ENCODE measurements around the gene CARD9. TPM values are rescaled to one million over a fixed set of nuclear protein-coding genes. Genes with fewer than 3 reads are reported as not detected.

The CARD9 gene
- total and polyA plus RNA-seq, 2 of the 8 experiments (the other 6 are each of a cell fraction or from before 2014, with no cell fraction given) = 0.15 to 1.1 TPM

GRCh38 chr9:136316271-136316751 is 57.2 kb downstream of the CARD9 start:
- TF ChIP-seq POLR2AphosphoS5 (IDR thresholded peaks at IDR 0.05; ENCODE audit: low read depth, low read length) = no peak
- TF ChIP-seq SAP30 (IDR thresholded peaks at IDR 0.05; ENCODE audit: insufficient read depth, insufficient replicate concordance, low read length) = no peak
- TF ChIP-seq JUND (IDR thresholded peaks at IDR 0.05; ENCODE audit: low read length) = no peak
- TF ChIP-seq USF2 (IDR thresholded peaks at IDR 0.05; ENCODE audit: low read length) = no peak
- TF ChIP-seq FOSL1 (IDR thresholded peaks at IDR 0.05; ENCODE audit: insufficient read depth, low read depth, low read length) = no peak
- TF ChIP-seq POU5F1 (IDR thresholded peaks at IDR 0.05; ENCODE audit: low read depth, low read length) = no peak
- TF ChIP-seq TAF7 (optimal IDR thresholded peaks at IDR 0.05; ENCODE audit: borderline replicate concordance, low read depth, low read length) = no peak
- TF ChIP-seq TBP (IDR thresholded peaks at IDR 0.05; ENCODE audit: low read depth, low read length) = no peak
- TF ChIP-seq TEAD4 (IDR thresholded peaks at IDR 0.05; ENCODE audit: low read depth, low read length) = no peak
- Histone ChIP-seq H2AK5ac (ENCODE audit: low read depth, low read length) (no peak overlapping the region), H2BK12ac (ENCODE audit: low read depth, low read length) (peak overlapping the region; percentile 68; the same call in 1 of the 2 replicates), H3K4me2 (ENCODE audit: insufficient read depth in 1 of 2, low read depth in 2 of 2, low read length in 2 of 2) (no peak overlapping the region), H3K79me2 (ENCODE audit: control insufficient read depth in 1 of 2, insufficient read depth in 2 of 2, low read length in 2 of 2) (no peaks in the 10 kb centered on the region), H4K91ac (replicated peaks; ENCODE audit: insufficient read length, low read length) (no peak overlapping the region), H3K36me3 (ENCODE audit: control insufficient read depth in 2 of 4, insufficient read depth in 4 of 4, low read length in 3 of 4) (no peaks in the 10 kb centered on the region), H3K27me3 (replicated peaks in 1 of 4; ENCODE audit: control insufficient read depth in 3 of 4, extremely low read depth in 1 of 4, insufficient read depth in 3 of 4, low read length in 3 of 4) (no peaks in the 10 kb centered on the region), H3K4ac (replicated peaks; ENCODE audit: insufficient read length, low read depth, low read length) (no peak overlapping the region), H3K9ac (replicated peaks in 1 of 4; ENCODE audit: extremely low read depth in 1 of 4, low read depth in 3 of 4, low read length in 3 of 4) (no peak overlapping the region), H3K27ac (ENCODE audit: low read depth, low read length) (no peak overlapping the region), H3K4me3 (ENCODE audit: extremely low read depth in 1 of 4, insufficient read depth in 2 of 4, low read depth in 3 of 4, low read length in 4 of 4) (no peak overlapping the region), H3K56ac (replicated peaks; ENCODE audit: insufficient read length, low read depth, low read length) (no peak overlapping the region), H3K23me2 (ENCODE audit: low read depth, low read length) (peaks cover 2% of the 10 kb centered on the region; the same call in 1 of the 2 replicates), H2BK120ac (replicated peaks; ENCODE audit: low read depth, low read length) (no peak overlapping the region), H3K4me1 (replicated peaks in 1 of 4; ENCODE audit: control insufficient read depth in 3 of 4, insufficient read depth in 4 of 4, low read length in 3 of 4) (0 out of 7 replicates have a peak, but pooled peaks cover 0 to 3% (median 0%) of the 10 kb centered on the region in 4 experiments), H2BK5ac (ENCODE audit: low read depth, low read length) (no peak overlapping the region), H4K20me1 (replicated peaks in 1 of 2; ENCODE audit: control insufficient read depth in 1 of 2, insufficient read depth in 2 of 2, low read length in 2 of 2) (no peaks in the 10 kb centered on the region), H4K5ac (ENCODE audit: insufficient read length, low read depth, low read length) (no peak overlapping the region), H3K9me3 (ENCODE audit: insufficient read depth in 2 of 2, low read depth in 1 of 2, low read length in 1 of 2) (peaks cover 13 to 19% of the 10 kb centered on the region in 2 experiments), H2AFZ (ENCODE audit: low read length) (no peak overlapping the region), H3K23ac (ENCODE audit: insufficient read length) (no peak overlapping the region), H3K79me1 (ENCODE audit: low read depth, low read length) (no peaks in the 10 kb centered on the region), H2BK15ac (ENCODE audit: low read length) (no peak overlapping the region), H4K8ac (ENCODE audit: extremely low read depth, insufficient read depth, low read length) (no peak overlapping the region), H3K14ac (ENCODE audit: insufficient read length) (no peak overlapping the region), H3K18ac (ENCODE audit: extremely low read depth, low read length) (no peak overlapping the region), H2BK20ac (ENCODE audit: low read length) (no peak overlapping the region)
- WGBS, 2 experiments (ENCODE audit: extremely low coverage in 1 of 2, insufficient coverage in 1 of 2, insufficient read length in 1 of 2, insufficient replicate concordance in 2 of 2, low coverage in 1 of 2, low lambda C conversion rate in 2 of 2, missing lambda C conversion rate in 1 of 2) = 94% methylated on average over 23 of the region's 23 CpGs; no CpG with 5 or more reads in 1 of the 2 experiments
- ChIA-PET POLR2A (ENCODE audit: partially characterized antibody) (no interaction called here), CTCF (ENCODE audit: partially characterized antibody) (no interaction called here)
- DNase-seq (ENCODE audit: low read depth in 1 of 2, low spot score in 2 of 2) = no peak
- no peak for FAIRE-seq
